K562 (cell line): ENCODE measurements around the gene KLK1. TPM values are rescaled to one million over a fixed set of nuclear protein-coding genes. Genes with fewer than 3 reads are reported as not detected.

Experiments used
- BRD4 ChIP-seq: fragments of 200-600 bp; sonication (generic); IDR thresholded peaks from 2 replicates; pipeline ENCODE4 v1.6.1; 2017; ENCODE audit warnings: inconsistent platforms
- E2F4 ChIP-seq: sonication (generic); formaldehyde crosslinking; IDR thresholded peaks from 2 replicates; pipeline ENCODE4 v1.8.0; 2022; ENCODE audit warnings: mild to moderate bottlenecking, low read depth, missing genetic modification reagents
- ELF1 ChIP-seq: fragments of 200-800 bp; sonication (Bioruptor generic); IDR thresholded peaks from 2 replicates; pipeline ENCODE4 v1.6.1; 2016; ENCODE audit warnings: missing genetic modification characterization, missing compliant biosample characterization
- GABPB1 ChIP-seq: sonication (generic); formaldehyde crosslinking; IDR thresholded peaks from 2 replicates; pipeline ENCODE4 v1.8.0; 2022; ENCODE audit warnings: mild to moderate bottlenecking, missing genetic modification reagents
- HCFC1 ChIP-seq: IDR thresholded peaks from 2 replicates; pipeline ENCODE4 v1.6.1; 2012; ENCODE audit warnings: low read depth, low read length, improper control_type of control experiment
- JUN ChIP-seq, 2 experiments: sonication (generic) in 1 of 2; formaldehyde crosslinking in 1 of 2; IDR thresholded peaks; 2 replicates each; pipeline versions ENCODE4 v1.6.1 to v1.8.0; 2012 to 2022; ENCODE audit warnings: borderline replicate concordance in 2 of 2, mild to moderate bottlenecking in 2 of 2, improper control_type of control experiment in 1 of 2, low read depth in 1 of 2, low read length in 1 of 2, missing genetic modification reagents in 1 of 2
- RFX5 ChIP-seq: IDR thresholded peaks from 2 replicates; pipeline ENCODE4 v1.6.1; 2011; ENCODE audit warnings: low read depth, mild to moderate bottlenecking, improper control_type of control experiment, low read length
- USF1 ChIP-seq: sonication (generic); formaldehyde crosslinking; IDR thresholded peaks from 2 replicates; pipeline ENCODE4 v1.9.0; 2022; ENCODE audit warnings: mild to moderate bottlenecking, missing genetic modification reagents
- ZNF121 ChIP-seq: sonication (generic); formaldehyde crosslinking; conservative IDR thresholded peaks from 2 replicates; pipeline ENCODE4 v1.8.0; 2022; ENCODE audit warnings: missing genetic modification reagents
- ZNF518B ChIP-seq: fragments of 250-450 bp; sonication (Bioruptor Pico); IDR thresholded peaks from 2 replicates; pipeline ENCODE4 v1.5.0; 2021; ENCODE audit warnings: mild to moderate bottlenecking, moderate library complexity
- ZNF589 ChIP-seq: fragments of 200-800 bp; sonication (Bioruptor generic); IDR thresholded peaks from 2 replicates; pipeline ENCODE4 v1.6.1; 2016; ENCODE audit warnings: low read depth, missing genetic modification characterization, missing compliant biosample characterization
- ZNF780A ChIP-seq: fragments of 250-450 bp; sonication (Bioruptor Pico); IDR thresholded peaks from 2 replicates; pipeline ENCODE4 v1.5.0; 2021; ENCODE audit warnings: mild to moderate bottlenecking
- ZNF830 ChIP-seq: fragments of 250-450 bp; sonication (Bioruptor Pico); IDR thresholded peaks from 2 replicates; pipeline ENCODE4 v1.5.0; 2021; ENCODE audit warnings: mild to moderate bottlenecking
- polyA plus RNA-seq, 8 experiments: library from polyadenylated mRNA; depleted of rRNA in 4 of 8; stranded (reverse) in 5 of 8; unstranded in 3 of 8; fragments of >200 nt; fragmentation: Nextera tagmentation in 2 of 8; fragmentation: Illumina TruSeq in 1 of 8; extraction: Ambion mirVana in 2 of 8; extraction: Trizol in 1 of 8; gene quantifications; 2 replicates each; pipeline versions ENCODE4 v1.2.1 to v1.2.3, GENCODE V29; 2011 to 2014; ENCODE audit warnings: inconsistent platforms in 1 of 8, missing spikeins in 1 of 8
- total RNA-seq, 7 experiments: library from RNA; depleted of rRNA in 6 of 7; stranded (reverse); fragments of >200 nt in 6 of 7; fragmentation: Illumina TruSeq in 2 of 7; extraction: Trizol in 2 of 7; gene quantifications; 2 replicates each; pipeline versions ENCODE4 v1.2.1 to v1.2.3, GENCODE V29; 2011 to 2021; ENCODE audit warnings: low replicate concordance in 1 of 7

Gene KLK1
- total and polyA plus RNA-seq, 9 of the 15 experiments (the other 6 are each of a cell fraction or from before 2014, with no cell fraction given), result 0.87 to 15.4 (median 9.1) TPM

GRCh38 chr19:50790922-50791467 is 32.6 kb downstream of the KLK1 start (continued):
- TF ChIP-seq E2F4 (CRISPR knock-in tag), result no peak
- TF ChIP-seq ZNF780A, result no peak
- no peak for TF ChIP-seq ELF1 (tag)
- no peak for TF ChIP-seq ZNF830
- TF ChIP-seq GABPB1 (CRISPR knock-in tag), result peak; percentile 60
- no peak for TF ChIP-seq RFX5
- TF ChIP-seq USF1 (CRISPR knock-in tag), result 0 out of 2 replicates have a peak, but pooled peaks have one; percentile 6
- no peak for TF ChIP-seq ZNF589 (CRISPR knock-in tag)
- TF ChIP-seq BRD4, result no peak
- no peak for TF ChIP-seq ZNF121 (CRISPR knock-in tag)
- TF ChIP-seq JUN (IDR thresholded peaks at IDR 0.05; ENCODE audit: borderline replicate concordance, low read depth, low read length), result no peak
- no peak for TF ChIP-seq JUN (CRISPR knock-in tag; IDR thresholded peaks at IDR 0.05; ENCODE audit: borderline replicate concordance)
- no peak for TF ChIP-seq ZNF518B (CRISPR knock-in tag)
- no peak for TF ChIP-seq HCFC1
